HTR-8/SVneo (cell line): ENCODE data around the gene SDHA.

Experiments
- DNase-seq: peaks from one replicate; pipeline ENCODE4 v3.0.0; 2011; ENCODE audit warnings: low spot score, mixed read lengths; ENCODE audit not compliant: insufficient read length
- FAIRE-seq: peaks from 2 replicates; lab custom pipeline; 2011; peaks lifted over from hg19 to GRCh38; lab: Jason Lieb, UNC

SDHA gene

GRCh38 chr5:217494-218456, at the start of gene SDHA, which contains the start of gene CCDC127:
SDHA (plus strand) TSS chr5:218320; CDS start chr5:218356, 36 bp downstream.
CCDC127 (minus strand) TSS chr5:218153; CDS start chr5:216849, 1,304 bp downstream.
- FAIRE-seq (peak; percentile 98), DNase-seq (peak; percentile 100)

- peak; percentile 84 for FAIRE-seq
- DNase-seq = no peak
These were observed 48.9 kb upstream of the SDHA start for GRCh38 chr5:169071-169727.

- no peak for DNase-seq
- FAIRE-seq = no peak
These were observed 48.4 kb upstream of the SDHA start for GRCh38 chr5:169728-170094.

GRCh38 chr5:170971-171800, 46.9 kb upstream of the SDHA start:
- no peak for DNase-seq
- no peak for FAIRE-seq

GRCh38 chr5:171801-172331, 46.3 kb upstream of the SDHA start:
- FAIRE-seq (peak; percentile 28), DNase-seq (no peak)

- FAIRE-seq = no peak
- no peak for DNase-seq
These were observed 45.7 kb upstream of the SDHA start for GRCh38 chr5:172421-172820.

- no peak for DNase-seq
- FAIRE-seq = no peak
These were observed 45.3 kb upstream of the SDHA start for GRCh38 chr5:172841-173251.

GRCh38 chr5:173392-174290, 44.5 kb upstream of the SDHA start:
- FAIRE-seq (peak; percentile 95), DNase-seq (no peak)

- FAIRE-seq = no peak
- DNase-seq = no peak
These were observed 43.9 kb upstream of the SDHA start for GRCh38 chr5:174291-174600.

- no peak for FAIRE-seq
- DNase-seq = no peak
These were observed 43.1 kb upstream of the SDHA start for GRCh38 chr5:174876-175465.

- FAIRE-seq = no peak
- no peak for DNase-seq
These were observed 41.8 kb upstream of the SDHA start for GRCh38 chr5:176296-176823.

GRCh38 chr5:178110-178509, 40.0 kb upstream of the SDHA start:
- no peak for FAIRE-seq
- no peak for DNase-seq

GRCh38 chr5:179401-179800, 38.7 kb upstream of the SDHA start:
- FAIRE-seq = peak; percentile 49
- no peak for DNase-seq

- FAIRE-seq (peak; percentile 51), DNase-seq (no peak)
These were observed 37.7 kb upstream of the SDHA start for GRCh38 chr5:180286-180918.

- DNase-seq (no peak), FAIRE-seq (peak; percentile 13)
These were observed 37.0 kb upstream of the SDHA start for GRCh38 chr5:181160-181559.

- DNase-seq (no peak), FAIRE-seq (peak; percentile 46)
These were observed 36.6 kb upstream of the SDHA start for GRCh38 chr5:181566-181965.

- no peak for DNase-seq
- FAIRE-seq = peak; percentile 42
These were observed 36.0 kb upstream of the SDHA start for GRCh38 chr5:182126-182525.

GRCh38 chr5:184471-184870, 33.6 kb upstream of the SDHA start:
- FAIRE-seq (no peak), DNase-seq (no peak)
